Forelimb muscle (tissue), 1 donor: Measurements from ENCODE around the gene LRRC34. TPM values are rescaled to one million over a fixed set of nuclear protein-coding genes. Genes with fewer than 3 reads are reported as not detected.
A peak's percentile ranks its signal among the peaks of the same experiment; 100 is the strongest.

Experiments used
- DNase-seq: peaks from one replicate; pipeline ENCODE4 v3.0.0-alpha.2; 2013; ENCODE audit warnings: low read depth
- polyA plus RNA-seq: library from polyadenylated mRNA; unstranded; fragments of 120-200 nt; gene quantifications from one replicate; pipeline ENCODE4 v1.2.1, GENCODE V29; 2013; ENCODE audit not compliant: insufficient read length

Gene LRRC34
- polyA plus RNA-seq = 3.5 TPM

DNA sequence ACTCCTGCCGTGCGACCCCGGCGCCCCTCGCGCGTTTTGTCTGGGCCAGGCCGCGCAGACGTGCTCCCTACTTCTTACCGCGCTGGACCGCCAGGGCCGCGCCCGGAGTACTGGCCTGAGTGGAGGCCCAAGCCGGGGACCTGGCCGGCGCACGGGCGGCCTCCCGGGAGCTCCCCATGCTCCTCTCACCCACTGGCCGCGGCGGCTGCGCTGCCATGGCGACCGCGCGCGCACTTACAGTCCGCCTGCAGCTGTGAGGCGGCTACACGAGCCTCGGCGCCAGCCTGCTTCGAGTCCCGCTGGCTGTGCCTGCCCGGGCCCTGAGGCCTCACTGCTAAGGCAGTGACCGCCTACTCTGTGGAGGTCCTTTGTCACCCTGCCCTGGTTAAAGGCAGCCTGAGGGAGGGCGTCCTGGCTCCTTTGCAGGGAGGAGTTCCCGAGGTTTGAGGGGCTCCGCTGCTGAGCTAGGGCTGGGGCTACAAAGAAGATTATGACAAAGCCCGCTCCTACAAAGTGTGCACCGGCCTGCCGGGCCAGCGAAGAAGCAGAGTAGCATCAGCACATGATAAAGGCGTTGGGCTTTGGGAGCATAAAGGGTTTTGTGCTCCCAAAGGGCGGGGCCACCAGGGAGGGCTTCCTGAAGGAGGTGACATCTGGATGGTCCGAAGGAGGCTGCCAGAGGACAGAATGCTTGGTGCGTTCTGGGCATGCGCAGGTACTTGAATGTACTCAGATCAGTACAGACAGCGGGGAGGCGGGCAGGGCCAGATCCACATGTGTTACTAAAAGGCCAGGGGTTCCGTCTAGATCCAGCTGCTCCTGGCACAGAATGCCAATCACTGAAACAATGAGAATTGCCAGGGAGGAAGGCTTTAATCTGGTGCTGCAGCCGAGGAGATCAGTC, at the start of gene LRRC34, which contains the start of gene LRRIQ4:
LRRC34 (minus strand) TSS at position 573 of the 904 bp plus-strand sequence; CDS start at position 217, 356 bp downstream.
LRRIQ4 (plus strand) TSS at position 539 of the 904 bp plus-strand sequence. CDS start 9,052 bp downstream, outside the sequence.
- peak; percentile 25 for DNase-seq

- no peak for DNase-seq
Measured at GRCh38 chr3:169861871-169862270, 49.2 kb upstream of the LRRC34 start.

DNA sequence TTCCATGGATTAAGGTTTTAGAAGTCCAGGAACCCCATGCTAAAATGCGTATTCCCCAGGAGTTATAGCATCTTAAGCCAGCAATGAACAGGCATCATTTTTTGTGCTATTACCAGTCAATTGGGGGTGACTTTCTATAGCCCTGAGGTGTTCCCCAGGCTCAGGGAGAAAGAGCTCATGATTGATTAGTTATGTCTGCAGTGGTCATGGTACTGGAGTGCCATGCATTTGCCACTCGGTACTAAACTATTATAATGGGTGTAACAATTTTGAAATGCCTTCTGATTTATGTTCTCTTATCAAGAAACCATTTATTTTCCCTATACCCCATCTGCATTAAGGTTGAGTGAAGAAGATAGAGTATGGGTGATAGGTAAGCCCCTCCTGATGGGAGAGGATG, 45.1 kb upstream of the LRRC34 start:
- no peak for DNase-seq

DNA sequence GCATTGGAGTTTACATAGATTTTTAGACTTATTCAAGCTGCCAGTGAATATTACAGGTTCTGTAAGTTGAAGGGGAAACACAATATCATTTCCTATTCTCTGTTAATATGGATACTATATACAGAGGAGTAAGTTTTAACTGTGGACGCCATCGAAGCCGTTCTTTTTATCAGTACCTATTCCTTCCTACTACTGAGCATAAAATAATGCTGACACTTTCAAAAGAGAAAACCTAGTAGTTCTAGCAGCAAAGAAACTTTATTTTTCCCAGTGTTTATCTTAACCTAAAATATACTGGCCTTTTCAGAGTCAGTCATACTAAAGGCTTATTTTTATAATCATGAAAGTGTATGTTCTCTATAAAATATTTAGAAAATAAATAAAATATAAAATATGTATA, 42.8 kb upstream of the LRRC34 start:
- DNase-seq = no peak

DNA sequence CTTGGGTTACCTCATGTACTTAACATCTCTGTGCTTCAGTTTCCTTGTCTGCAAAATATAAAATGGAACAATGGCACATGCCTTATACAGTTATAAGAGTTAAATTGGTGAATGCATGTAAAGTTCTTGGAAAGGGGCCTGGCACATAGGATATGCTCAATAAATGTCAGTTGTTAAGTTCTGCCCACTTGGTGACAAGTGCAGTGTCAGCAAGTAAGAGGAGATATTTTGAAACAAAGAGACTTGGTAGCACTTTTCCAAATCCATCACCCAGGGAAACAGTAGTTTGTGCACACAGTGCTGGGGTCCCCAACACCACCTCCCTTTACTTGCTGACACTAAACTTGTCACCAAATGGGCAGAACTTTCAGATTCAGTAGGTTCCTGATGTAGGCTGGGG, 37.9 kb upstream of the LRRC34 start:
- no peak for DNase-seq

- no peak for DNase-seq
Measured at GRCh38 chr3:169848741-169849140, 36.0 kb upstream of the LRRC34 start.

- DNase-seq = no peak
Measured at GRCh38 chr3:169847896-169848295, 35.2 kb upstream of the LRRC34 start.

DNA sequence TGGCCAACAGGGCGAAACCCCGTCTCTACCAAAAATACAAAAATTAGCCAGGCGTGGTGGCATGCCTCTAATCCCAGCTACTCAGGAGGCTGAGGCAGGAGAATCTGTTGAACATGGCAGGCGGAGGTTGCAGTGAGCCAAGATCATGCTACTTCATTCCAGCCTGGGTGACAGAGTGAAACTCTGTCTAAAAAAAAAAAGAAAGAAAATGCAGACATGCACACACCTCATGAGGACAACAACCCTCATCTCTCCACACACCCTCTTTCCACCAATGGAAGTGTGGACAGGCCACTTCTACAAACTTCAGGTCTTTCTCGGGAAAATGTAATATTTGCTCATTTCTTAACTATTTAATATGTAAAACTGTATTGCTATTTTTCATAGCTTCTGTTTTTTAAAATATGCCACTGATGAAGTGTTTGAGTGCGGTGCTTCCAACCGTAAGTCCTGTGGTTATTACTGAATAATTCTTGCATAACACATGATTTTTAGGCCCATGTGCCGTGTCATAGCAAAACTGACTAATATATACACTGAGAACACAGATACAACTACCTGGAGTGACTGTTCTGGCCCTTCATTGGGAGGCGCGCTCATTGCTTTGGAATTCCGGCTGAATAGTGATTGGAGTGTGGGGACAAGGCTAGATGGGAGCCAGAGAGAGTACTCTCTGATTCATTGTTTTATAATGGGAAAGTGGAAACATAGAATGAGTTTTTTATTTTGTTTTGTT, 33.9 kb upstream of the LRRC34 start:
- DNase-seq = no peak

- no peak for DNase-seq
Measured at GRCh38 chr3:169842960-169843359, 30.3 kb upstream of the LRRC34 start.

DNA sequence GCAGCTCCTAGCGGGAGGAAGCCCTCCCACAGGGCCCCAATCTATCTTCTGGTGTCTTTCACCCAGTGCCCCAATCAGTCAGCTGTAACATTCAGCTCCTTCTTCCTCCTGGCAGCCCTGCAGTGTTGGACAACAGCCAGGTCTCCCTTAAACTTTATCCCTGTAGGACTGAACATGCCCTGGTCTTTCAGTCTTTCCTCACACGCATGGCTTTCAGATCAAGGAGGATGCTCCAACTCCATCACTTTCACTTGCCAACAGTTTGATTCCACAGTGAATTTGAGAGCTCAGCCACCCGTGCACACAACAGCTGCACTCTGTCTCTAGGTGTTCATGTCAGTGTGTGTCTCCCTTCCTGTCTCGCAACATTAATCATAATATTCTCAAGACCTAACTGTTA, 28.5 kb upstream of the LRRC34 start:
- no peak for DNase-seq

DNA sequence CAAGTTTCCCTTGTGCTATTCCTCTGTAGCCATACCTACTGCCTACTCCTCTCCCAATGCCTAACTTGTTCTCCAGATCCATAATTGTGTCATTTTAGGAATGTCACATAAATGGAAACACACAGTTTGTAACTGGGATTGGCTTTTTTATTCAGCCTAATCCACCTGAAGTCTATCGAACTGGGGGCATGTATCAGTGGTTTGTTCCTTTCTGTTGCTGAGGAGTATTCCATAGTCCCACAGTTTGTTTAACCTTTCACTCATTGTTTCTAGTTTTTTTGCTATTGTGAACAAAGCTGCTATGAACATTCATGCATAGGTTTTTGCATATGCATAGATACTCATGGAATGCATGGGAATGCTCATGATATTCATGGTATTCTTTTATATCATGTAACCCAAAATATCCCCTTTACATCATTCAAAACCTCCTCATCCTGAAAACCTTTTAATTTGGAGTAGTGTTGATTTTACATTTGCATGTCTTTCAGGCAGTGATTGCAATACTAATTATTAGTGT, 25.9 kb upstream of the LRRC34 start:
- DNase-seq = no peak

DNA sequence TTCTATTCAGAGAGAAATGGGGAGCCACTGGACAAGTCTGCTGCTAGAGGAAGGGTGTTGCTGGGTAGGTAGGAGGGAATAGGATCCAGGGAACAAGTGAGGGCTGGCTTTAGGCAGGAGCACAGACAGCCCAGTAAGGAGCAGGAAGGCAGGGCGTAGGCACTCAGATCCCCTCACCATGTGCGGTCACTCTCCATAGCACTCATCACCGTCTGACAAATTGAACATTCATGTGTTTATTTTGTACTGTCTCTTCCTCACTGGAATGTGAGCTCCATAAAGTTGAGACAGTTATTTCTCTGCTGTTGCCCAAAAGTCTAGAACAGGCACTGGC, 24.2 kb upstream of the LRRC34 start:
- no peak for DNase-seq

- DNase-seq = no peak
Measured at GRCh38 chr3:169836078-169836941, 23.6 kb upstream of the LRRC34 start.

- no peak for DNase-seq
Measured at GRCh38 chr3:169835533-169835932, 22.8 kb upstream of the LRRC34 start.

- no peak for DNase-seq
Measured at GRCh38 chr3:169827712-169828111, 15.0 kb upstream of the LRRC34 start.

DNA sequence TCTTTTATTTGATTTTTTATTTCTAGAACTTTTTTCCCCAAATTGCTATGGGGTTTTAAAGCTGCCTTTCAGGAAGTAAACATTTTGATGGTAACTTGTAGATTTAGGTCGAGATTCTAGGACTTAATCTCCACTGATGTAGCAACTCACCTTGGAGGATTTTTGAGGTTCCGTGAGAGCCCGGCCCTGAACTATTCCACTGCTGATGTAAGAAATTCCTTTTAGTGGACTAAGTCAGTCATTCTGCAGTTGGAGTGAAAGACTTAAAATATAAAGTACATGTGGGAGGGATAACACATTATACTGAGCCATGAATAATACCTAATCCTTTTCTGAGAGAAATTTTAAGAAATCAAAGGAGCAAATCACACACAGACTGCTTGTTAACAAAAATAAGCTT, 12.6 kb upstream of the LRRC34 start:
- DNase-seq = no peak

DNA sequence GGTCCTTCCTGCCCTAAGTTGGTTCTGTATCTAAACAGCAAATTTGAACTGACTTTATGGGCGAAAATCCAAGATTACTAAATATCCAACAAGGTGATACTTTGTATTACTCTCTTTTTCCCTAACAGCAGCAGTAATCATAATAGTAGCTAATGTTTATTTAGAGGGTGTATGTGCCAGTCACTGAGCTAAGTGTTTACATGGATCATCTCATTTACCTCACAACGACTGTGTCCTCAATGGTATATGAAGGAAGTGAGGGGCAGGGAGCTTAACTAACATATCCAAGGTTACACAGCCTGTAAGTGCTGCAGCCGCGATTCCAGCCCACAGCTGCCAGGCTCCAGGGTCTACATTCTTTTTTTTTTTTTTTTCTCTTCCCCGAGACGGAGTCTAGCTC, 10.3 kb upstream of the LRRC34 start:
- DNase-seq = no peak

DNA sequence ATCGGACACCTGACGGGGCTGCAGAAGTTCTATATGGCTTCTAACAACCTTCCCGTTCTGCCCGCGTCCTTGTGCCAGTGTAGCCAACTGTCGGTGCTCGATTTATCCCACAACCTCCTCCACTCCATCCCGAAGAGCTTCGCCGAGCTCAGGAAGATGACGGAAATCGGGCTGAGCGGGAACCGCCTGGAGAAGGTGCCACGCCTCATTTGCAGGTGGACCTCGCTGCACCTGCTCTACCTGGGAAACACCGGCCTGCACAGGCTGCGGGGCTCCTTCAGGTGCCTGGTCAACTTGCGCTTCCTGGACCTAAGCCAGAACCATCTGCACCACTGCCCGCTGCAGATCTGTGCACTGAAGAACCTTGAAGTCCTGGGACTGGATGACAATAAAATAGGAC, 9.8 kb upstream of the LRRC34 start:
- no peak for DNase-seq

DNA sequence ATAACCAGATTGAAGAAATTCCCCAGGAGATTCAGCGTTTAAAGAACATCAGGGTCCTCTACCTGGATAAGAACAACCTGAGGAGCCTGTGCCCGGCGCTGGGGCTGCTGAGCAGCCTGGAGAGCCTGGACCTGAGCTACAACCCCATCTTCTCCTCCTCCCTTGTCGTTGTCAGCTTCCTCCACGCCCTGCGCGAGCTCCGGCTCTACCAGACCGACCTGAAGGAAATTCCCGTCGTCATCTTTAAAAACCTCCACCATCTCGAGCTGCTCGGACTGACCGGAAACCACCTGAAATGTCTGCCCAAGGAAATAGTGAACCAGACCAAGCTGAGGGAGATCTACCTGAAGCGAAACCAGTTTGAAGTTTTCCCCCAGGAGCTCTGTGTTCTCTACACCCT, 9.4 kb upstream of the LRRC34 start:
- no peak for DNase-seq

DNA sequence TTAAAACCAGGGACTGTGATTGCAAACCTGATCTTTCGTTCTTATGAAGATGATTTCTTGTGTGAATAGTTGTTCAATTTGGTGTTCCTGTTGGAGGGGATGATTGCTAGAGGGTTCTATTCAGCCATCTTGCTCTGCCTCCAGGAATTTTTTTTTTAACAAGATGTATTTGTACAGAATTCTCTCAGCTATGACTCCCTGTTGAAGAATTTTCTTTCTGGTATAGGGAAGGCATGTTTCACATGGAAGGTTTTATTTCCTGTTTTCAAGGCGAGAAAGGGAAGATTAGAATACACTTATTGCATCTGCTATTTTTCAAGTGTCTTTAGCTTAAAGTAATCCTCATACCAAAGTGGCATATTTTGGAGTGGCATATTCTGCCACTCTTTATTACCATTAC, 5.6 kb upstream of the LRRC34 start:
- no peak for DNase-seq

- no peak for DNase-seq
Measured at GRCh38 chr3:169815590-169816150, 3.0 kb upstream of the LRRC34 start.
